C4-2B (cell line): Measurements from ENCODE around the gene NIPA2.

ENCODE experiments used
- ZFX ChIP-seq: fragments of 450-650 bp; IDR thresholded peaks from 2 replicates; pipeline ENCODE4 v1.6.1; 2017
- TF ChIP-seq, protein P1 (sequence below): fragments of 450-650 bp; conservative IDR thresholded peaks from 2 replicates; pipeline ENCODE4 v1.5.1; 2017; ENCODE audit warnings: mild to moderate bottlenecking

DNA sequence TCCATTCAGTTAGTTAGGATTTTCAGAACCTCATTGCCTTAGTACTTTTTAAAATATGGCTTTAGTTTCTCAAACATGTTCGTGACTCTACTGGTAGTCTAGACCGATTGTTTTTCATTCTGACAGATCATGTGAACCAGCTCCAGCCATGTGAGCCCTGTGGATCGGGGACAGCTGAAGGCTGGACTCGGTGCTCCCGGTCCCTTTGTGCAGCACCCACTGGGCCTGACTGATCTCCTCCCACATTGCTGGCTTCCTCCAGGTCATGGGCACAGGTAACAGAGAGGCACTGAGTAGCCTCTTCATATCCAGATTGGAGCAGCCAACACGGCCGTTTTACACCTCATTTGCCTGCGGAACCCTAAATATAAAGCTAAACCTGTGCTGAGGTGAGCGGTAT, 30.5 kb downstream of the NIPA2 start:
- TF ChIP-seq, protein P1, sequence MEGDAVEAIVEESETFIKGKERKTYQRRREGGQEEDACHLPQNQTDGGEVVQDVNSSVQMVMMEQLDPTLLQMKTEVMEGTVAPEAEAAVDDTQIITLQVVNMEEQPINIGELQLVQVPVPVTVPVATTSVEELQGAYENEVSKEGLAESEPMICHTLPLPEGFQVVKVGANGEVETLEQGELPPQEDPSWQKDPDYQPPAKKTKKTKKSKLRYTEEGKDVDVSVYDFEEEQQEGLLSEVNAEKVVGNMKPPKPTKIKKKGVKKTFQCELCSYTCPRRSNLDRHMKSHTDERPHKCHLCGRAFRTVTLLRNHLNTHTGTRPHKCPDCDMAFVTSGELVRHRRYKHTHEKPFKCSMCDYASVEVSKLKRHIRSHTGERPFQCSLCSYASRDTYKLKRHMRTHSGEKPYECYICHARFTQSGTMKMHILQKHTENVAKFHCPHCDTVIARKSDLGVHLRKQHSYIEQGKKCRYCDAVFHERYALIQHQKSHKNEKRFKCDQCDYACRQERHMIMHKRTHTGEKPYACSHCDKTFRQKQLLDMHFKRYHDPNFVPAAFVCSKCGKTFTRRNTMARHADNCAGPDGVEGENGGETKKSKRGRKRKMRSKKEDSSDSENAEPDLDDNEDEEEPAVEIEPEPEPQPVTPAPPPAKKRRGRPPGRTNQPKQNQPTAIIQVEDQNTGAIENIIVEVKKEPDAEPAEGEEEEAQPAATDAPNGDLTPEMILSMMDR: no peak
- TF ChIP-seq ZFX: no peak
